Suprapubic skin (tissue), 4 donors: ENCODE results near the gene BMF. TPM values are rescaled to one million over a fixed set of nuclear protein-coding genes. Genes with fewer than 3 reads are reported as not detected.

Experiments used
- DNase-seq, 2 donors: peaks; one replicate each; pipeline ENCODE4 v3.0.0-alpha.2; 2019; ENCODE audit warnings: low spot score in 2 of 2
- H3K27ac ChIP-seq: fragments of 200-600 bp; sonication (generic); one replicate; pipeline ENCODE4 v1.5.1; 2019
- H3K27me3 ChIP-seq: fragments of 200-600 bp; sonication (generic); one replicate; pipeline ENCODE4 v1.5.1; 2019
- H3K36me3 ChIP-seq: fragments of 200-600 bp; sonication (generic); one replicate; pipeline ENCODE4 v1.5.1; 2019
- H3K4me1 ChIP-seq: fragments of 200-600 bp; sonication (generic); one replicate; pipeline ENCODE4 v1.5.1; 2019
- H3K4me3 ChIP-seq: fragments of 200-600 bp; sonication (generic); one replicate; pipeline ENCODE4 v1.5.1; 2019; ENCODE audit warnings: mild to moderate bottlenecking
- H3K9me3 ChIP-seq: fragments of 200-600 bp; sonication (generic); one replicate; pipeline ENCODE4 v1.5.1; 2019
- EP300 ChIP-seq: sonication (generic); formaldehyde crosslinking; IDR thresholded peaks from one replicate; pipeline ENCODE4 v1.6.1; 2017; ENCODE audit warnings: antibody characterized with exemption
- POLR2A ChIP-seq, 2 donors: fragments of 450-650 bp; IDR thresholded peaks; one replicate each; pipeline ENCODE4 v1.6.1; 2017; ENCODE audit warnings: antibody characterized with exemption in 2 of 2, mild to moderate bottlenecking in 2 of 2, moderate library complexity in 2 of 2
- POLR2AphosphoS5 ChIP-seq, 3 donors: sonication (generic); formaldehyde crosslinking; IDR thresholded peaks; one replicate each; pipeline ENCODE4 v1.6.1; 2017; ENCODE audit warnings: antibody characterized with exemption in 3 of 3
- WGBS: methylation state at CpG from one replicate; pipeline ENCODE4 v1.1.5; 2018; 5-methylcytosine and 5-hydroxymethylcytosine counted together
- total RNA-seq, 4 donors: library from RNA; depleted of rRNA; stranded (reverse); fragments of >200 nt; gene quantifications; one replicate each; pipeline ENCODE4 v1.1.0, GENCODE V29; 2016
- TF ChIP-seq, protein P1 (sequence below), 2 donors: fragments of 200-600 bp in 1 of 2; fragments of 450-650 bp in 1 of 2; sonication (generic) in 1 of 2; IDR thresholded peaks; one replicate each; pipeline ENCODE4 v1.5.1; 2016 to 2019; ENCODE audit warnings: antibody characterized with exemption in 2 of 2, mild to moderate bottlenecking in 1 of 2, moderate library complexity in 1 of 2

BMF gene
- total RNA-seq, 4 donors from 2014 or later: 2.6 to 11.1 (median 9.8) TPM

DNA sequence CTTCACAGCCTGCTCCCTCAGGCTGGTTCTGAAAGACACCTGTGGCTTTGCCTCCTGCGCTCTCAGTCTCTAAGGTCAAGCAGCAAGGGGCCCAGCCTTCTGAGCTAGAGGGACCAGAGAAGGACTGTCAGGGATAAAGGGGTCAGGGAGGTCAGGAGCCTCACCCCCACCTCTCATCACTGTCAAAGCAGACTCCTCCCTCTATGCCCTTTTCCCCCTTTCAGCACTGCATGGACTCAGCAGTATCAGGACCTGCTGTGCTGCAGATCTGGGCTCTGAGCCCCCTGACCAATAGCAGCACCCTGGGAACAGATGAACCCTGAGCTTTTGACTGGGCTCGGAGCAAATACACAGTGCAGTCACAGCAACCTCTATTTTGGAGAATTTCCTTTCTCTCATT, 3.2 kb upstream of the BMF start:
- H3K9me3 ChIP-seq: no peaks in the 10 kb centered on the region
- no peaks in the 10 kb centered on the region for H3K36me3 ChIP-seq
- H3K4me3 ChIP-seq: no peak overlapping the region
- TF ChIP-seq EP300 (no peak), POLR2AphosphoS5 (IDR thresholded peaks at IDR 0.05) (no peak), POLR2A (IDR thresholded peaks at IDR 0.05) (no peak)
- TF ChIP-seq, protein P1, sequence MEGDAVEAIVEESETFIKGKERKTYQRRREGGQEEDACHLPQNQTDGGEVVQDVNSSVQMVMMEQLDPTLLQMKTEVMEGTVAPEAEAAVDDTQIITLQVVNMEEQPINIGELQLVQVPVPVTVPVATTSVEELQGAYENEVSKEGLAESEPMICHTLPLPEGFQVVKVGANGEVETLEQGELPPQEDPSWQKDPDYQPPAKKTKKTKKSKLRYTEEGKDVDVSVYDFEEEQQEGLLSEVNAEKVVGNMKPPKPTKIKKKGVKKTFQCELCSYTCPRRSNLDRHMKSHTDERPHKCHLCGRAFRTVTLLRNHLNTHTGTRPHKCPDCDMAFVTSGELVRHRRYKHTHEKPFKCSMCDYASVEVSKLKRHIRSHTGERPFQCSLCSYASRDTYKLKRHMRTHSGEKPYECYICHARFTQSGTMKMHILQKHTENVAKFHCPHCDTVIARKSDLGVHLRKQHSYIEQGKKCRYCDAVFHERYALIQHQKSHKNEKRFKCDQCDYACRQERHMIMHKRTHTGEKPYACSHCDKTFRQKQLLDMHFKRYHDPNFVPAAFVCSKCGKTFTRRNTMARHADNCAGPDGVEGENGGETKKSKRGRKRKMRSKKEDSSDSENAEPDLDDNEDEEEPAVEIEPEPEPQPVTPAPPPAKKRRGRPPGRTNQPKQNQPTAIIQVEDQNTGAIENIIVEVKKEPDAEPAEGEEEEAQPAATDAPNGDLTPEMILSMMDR (IDR thresholded peaks at IDR 0.05): no peak
- no peaks in the 10 kb centered on the region for H3K27me3 ChIP-seq
- H3K27ac ChIP-seq: no peak overlapping the region
- peaks cover 24% of the 10 kb centered on the region for H3K4me1 ChIP-seq
- 83% methylated on average over 2 of the region's 2 CpGs for WGBS
- DNase-seq: peak in 1 of 2 donors; percentile 31

DNA sequence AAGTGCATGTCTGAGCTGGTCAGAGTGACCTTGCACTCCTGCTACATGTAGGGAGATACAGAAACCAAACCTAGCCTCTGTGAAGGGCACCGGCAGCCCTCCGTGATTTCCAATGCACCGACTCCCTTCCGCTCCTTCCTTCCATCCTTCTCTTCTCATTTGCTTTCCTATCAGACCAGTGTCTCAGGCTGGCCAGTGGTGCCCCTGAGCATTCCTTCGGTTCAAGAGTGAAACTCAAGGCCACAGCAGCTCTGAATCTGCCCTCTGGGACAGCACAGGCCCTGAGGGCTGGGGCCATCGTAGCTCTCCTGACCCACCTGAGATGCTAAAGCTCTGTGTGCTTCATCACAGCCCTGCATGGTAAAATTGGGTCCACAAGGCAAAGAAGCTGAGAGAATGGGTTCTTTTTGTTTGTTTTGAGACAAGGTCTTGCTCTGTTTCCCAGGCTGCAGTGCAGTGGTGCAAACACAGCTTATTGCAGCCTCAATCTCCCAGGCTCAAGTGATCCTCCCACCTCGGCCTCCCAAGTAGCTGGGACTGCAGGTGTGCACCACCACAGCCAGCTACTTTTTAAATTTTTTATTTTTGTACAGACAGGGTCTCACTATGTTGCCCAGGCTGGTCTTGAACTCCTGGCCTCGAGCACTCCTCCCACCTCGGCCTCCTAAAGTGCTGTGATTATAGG, 2.3 kb upstream of the BMF start:
- Histone ChIP-seq H3K36me3 (no peaks in the 10 kb centered on the region), H3K4me1 (peaks cover 32% of the 10 kb centered on the region), H3K9me3 (no peaks in the 10 kb centered on the region), H3K27ac (no peak overlapping the region), H3K4me3 (no peak overlapping the region), H3K27me3 (no peaks in the 10 kb centered on the region)
- WGBS: 96% methylated on average over 9 of the region's 9 CpGs
- TF ChIP-seq POLR2A (IDR thresholded peaks at IDR 0.05) (no peak), EP300 (no peak), POLR2AphosphoS5 (IDR thresholded peaks at IDR 0.05) (no peak)
- TF ChIP-seq, protein P1 (IDR thresholded peaks at IDR 0.05): no peak
- peak in 1 of 2 donors; percentile 40 for DNase-seq

DNA sequence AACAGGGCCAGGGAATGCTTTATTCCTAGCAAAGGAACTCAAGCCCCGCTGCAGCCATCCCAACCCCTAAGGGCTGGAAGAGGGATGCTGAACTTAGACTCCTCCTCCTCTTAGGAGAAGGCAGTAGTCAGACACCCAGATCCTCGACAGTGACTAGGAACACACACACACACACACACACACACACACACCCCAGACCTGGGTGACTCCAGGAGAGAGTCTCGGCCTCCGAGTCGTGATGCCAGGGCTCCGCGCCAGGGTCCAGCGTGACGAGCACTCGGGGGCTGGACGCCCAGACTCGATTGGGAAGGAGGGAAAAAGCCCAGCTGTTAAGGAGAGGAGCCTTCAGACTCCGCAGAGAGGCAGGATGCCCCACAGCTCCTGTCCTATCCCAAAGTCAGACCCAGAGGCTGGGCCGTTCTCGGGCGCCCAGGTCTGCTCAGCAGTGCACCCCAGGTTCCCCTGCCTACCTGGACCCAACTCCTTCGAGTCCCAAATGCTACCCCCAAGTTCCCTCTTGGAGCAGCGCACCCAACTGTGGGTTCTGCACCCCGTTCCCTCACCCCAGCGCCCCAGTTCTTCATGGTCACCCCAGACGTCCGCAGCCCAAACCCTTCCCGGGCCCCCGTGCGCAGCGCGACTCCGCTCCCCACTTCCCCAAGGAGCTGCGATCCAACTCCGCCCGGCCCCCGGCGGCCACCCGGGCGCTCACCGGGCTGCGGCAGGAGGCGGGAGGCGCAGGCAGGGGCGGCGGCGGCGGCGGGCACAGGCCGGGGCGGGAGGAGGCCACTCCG, 421 bp downstream of the BMF start:
- H3K36me3 ChIP-seq: no peaks in the 10 kb centered on the region
- H3K4me1 ChIP-seq: peaks cover 56% of the 10 kb centered on the region
- WGBS: 5% methylated on average over 10 of the region's 47 CpGs
- no peaks in the 10 kb centered on the region for H3K9me3 ChIP-seq
- H3K4me3 ChIP-seq: peak overlapping the region; percentile 86
- peak in 1 of 2 donors; percentile 82 for DNase-seq
- TF ChIP-seq POLR2AphosphoS5 (IDR thresholded peaks at IDR 0.05): no peak
- TF ChIP-seq POLR2A (IDR thresholded peaks at IDR 0.05): peak in 1 of 2 donors; percentile 57
- TF ChIP-seq EP300: no peak
- peak overlapping the region; percentile 86 for H3K27ac ChIP-seq
- H3K27me3 ChIP-seq: no peaks in the 10 kb centered on the region

GRCh38 chr15:40106203-40107161, 2.2 kb downstream of the BMF start:
- Histone ChIP-seq H3K9me3 (no peaks in the 10 kb centered on the region), H3K27ac (peak overlapping the region; percentile 26), H3K36me3 (no peaks in the 10 kb centered on the region), H3K4me1 (peaks cover 74% of the 10 kb centered on the region), H3K27me3 (no peaks in the 10 kb centered on the region), H3K4me3 (no peak overlapping the region)
- DNase-seq: peak; percentile 85 to 90
- peak in 1 of 2 donors; percentile 27 for TF ChIP-seq POLR2A (IDR thresholded peaks at IDR 0.05)
- TF ChIP-seq EP300: no peak
- 55% methylated on average over 8 of the region's 8 CpGs for WGBS

DNA sequence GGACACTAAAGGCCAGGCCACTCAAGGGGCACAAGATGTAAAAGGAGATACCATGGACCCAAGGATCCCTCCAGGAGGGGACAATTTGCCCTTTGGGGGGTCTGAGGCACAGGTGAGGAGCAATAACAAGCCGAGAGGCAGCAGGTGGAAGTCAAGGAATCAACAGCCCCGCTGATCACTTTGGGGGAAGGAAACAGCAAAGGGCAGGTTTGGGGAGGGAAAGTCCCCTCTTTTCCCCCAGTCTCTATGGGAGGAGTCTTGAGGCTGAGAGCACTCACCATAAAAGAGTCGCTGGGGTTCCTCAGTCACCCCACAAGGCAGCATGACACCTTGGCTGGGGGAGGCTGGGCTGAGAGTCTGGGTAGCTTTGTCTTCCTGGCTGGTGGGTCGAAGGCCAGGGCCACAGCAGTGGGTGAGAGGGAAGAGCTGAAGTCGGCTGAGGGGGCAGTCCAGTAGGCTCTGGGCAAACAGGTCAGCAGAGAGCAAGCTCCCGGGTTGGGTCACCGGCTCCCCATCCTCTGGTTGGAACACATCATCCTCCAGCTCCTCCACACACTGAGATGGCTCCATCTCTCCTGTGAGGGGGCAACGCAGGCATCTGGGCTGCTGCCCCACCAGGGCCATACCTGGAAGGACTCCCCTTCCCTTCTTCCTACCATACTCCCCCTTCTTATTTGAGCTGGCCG, 3.0 kb downstream of the BMF start:
- WGBS: 86% methylated on average over 9 of the region's 9 CpGs
- no peak for DNase-seq
- H3K27ac ChIP-seq: peak overlapping the region; percentile 84
- no peaks in the 10 kb centered on the region for H3K9me3 ChIP-seq
- no peaks in the 10 kb centered on the region for H3K36me3 ChIP-seq
- H3K4me3 ChIP-seq: peak overlapping the region; percentile 16
- TF ChIP-seq EP300 (no peak), POLR2A (IDR thresholded peaks at IDR 0.05) (no peak), POLR2AphosphoS5 (IDR thresholded peaks at IDR 0.05) (no peak)
- TF ChIP-seq, protein P1 (IDR thresholded peaks at IDR 0.05): no peak
- H3K4me1 ChIP-seq: peaks cover 82% of the 10 kb centered on the region
- no peaks in the 10 kb centered on the region for H3K27me3 ChIP-seq
